DMS53 treated with DMSO at 0.1 percent for 48 hours (cell line): ENCODE data around the gene MTTP.

Experiments
- DNase-seq: peaks from one replicate; lab custom pipeline; 2025; ENCODE audit not compliant: unreplicated experiment; lab: John Stamatoyannopoulos, UW

The MTTP gene

GRCh38 chr4:99665983-99666382 is 91.4 kb downstream of the MTTP start:
- no peak for DNase-seq

- no peak for DNase-seq
Measured at GRCh38 chr4:99668472-99668871, 93.8 kb downstream of the MTTP start.

- DNase-seq: no peak
Measured at GRCh38 chr4:99669084-99669483, 94.5 kb downstream of the MTTP start.

- no peak for DNase-seq
Measured at GRCh38 chr4:99670409-99671073, 95.9 kb downstream of the MTTP start.
